Stomach (tissue), 4 donors: ENCODE data around the gene EXOC4.

ENCODE experiments used
- CTCF ChIP-seq, 7 experiments: fragments of 450-650 bp in 4 of 7; fragments of 200-600 bp in 3 of 7; sonication (generic) in 3 of 7; IDR thresholded peaks; one replicate each; pipeline ENCODE4 v1.5.1; 2016 to 2019; ENCODE audit warnings: antibody characterized with exemption in 7 of 7, control low read depth in 2 of 7, mild to moderate bottlenecking in 1 of 7
- EP300 ChIP-seq: sonication (generic); formaldehyde crosslinking; IDR thresholded peaks from one replicate; pipeline ENCODE4 v1.6.1; 2017; ENCODE audit warnings: antibody characterized with exemption
- POLR2A ChIP-seq, 4 donors: fragments of 450-650 bp; IDR thresholded peaks; one replicate each; pipeline ENCODE4 v1.6.1; 2016; ENCODE audit warnings: antibody characterized with exemption in 4 of 4, control low read depth in 2 of 4, mild to moderate bottlenecking in 1 of 4, moderate library complexity in 1 of 4
- POLR2AphosphoS5 ChIP-seq, 3 donors: sonication (generic); formaldehyde crosslinking; IDR thresholded peaks; one replicate each; pipeline ENCODE4 v1.6.1; 2016; ENCODE audit warnings: antibody characterized with exemption in 3 of 3

- TF ChIP-seq CTCF (IDR thresholded peaks at IDR 0.05) (no peak), POLR2A (IDR thresholded peaks at IDR 0.05) (no peak), POLR2AphosphoS5 (IDR thresholded peaks at IDR 0.05) (no peak), EP300 (no peak)
These were observed 77.2 kb downstream of the EXOC4 start for GRCh38 chr7:133330085-133330484.
